Naive thymus-derived CD4-positive, alpha-beta T cell (primary cell): Measurements from ENCODE around the gene VAT1L. TPM values are rescaled to one million over a fixed set of nuclear protein-coding genes. Genes with fewer than 3 reads are reported as not detected.

Experiments used
- ATAC-seq: fragments of 150-1000 bp; cut with Tn5 transposase; 2 replicates; pipeline ENCODE4 v1.10.0; 2021; ENCODE audit warnings: mild to moderate bottlenecking, moderate library complexity
- CTCF ChIA-PET: fragments of 350-600 bp; sonication (Branson Sonifier 250); formaldehyde crosslinking; loops from one replicate; lab custom pipeline; 2021; ENCODE audit warnings: antibody characterized with exemption; lab: Charles Lee
- POLR2A ChIA-PET: fragments of 350-600 bp; sonication (Branson Sonifier 250); formaldehyde crosslinking; loops from one replicate; lab custom pipeline; 2021; ENCODE audit warnings: antibody characterized with exemption, inconsistent platforms; lab: Charles Lee
- DNase-seq, 9 donors: peaks; one replicate each; pipeline versions ENCODE4 v3.0.0 to v3.0.0-alpha.2; 2020 to 2022; ENCODE audit warnings: mixed read lengths in 1 of 9
- H3K27ac ChIP-seq: one replicate; pipeline ENCODE4 v1.7.0; 2013; ENCODE audit warnings: mild to moderate bottlenecking, low read depth, low read length, moderate library complexity
- H3K27me3 ChIP-seq, 2 donors: one replicate each; pipeline ENCODE4 v1.7.0; 2013; ENCODE audit warnings: low read length in 2 of 2, mild to moderate bottlenecking in 2 of 2, moderate library complexity in 2 of 2; ENCODE audit not compliant: control insufficient read depth in 2 of 2, insufficient read depth in 2 of 2
- H3K36me3 ChIP-seq, 3 experiments: 1 replicate in 2 of 3; 2 replicates in 1 of 3; pipeline ENCODE4 v1.7.0; 2013; ENCODE audit warnings: low read length in 3 of 3, mild to moderate bottlenecking in 3 of 3, moderate library complexity in 1 of 3; ENCODE audit not compliant: insufficient read depth in 3 of 3, control insufficient read depth in 2 of 3
- H3K4me1 ChIP-seq, 2 donors: one replicate each; pipeline ENCODE4 v1.7.0; 2013; ENCODE audit warnings: low read length in 2 of 2, mild to moderate bottlenecking in 2 of 2, moderate library complexity in 1 of 2; ENCODE audit not compliant: control insufficient read depth in 2 of 2, insufficient read depth in 2 of 2
- H3K4me3 ChIP-seq: 2 replicates; pipeline ENCODE4 v1.7.0; 2013; ENCODE audit warnings: mild to moderate bottlenecking, low read length
- H3K9me3 ChIP-seq, 3 experiments: 1 replicate in 2 of 3; 2 replicates in 1 of 3; pipeline ENCODE4 v1.7.0; 2013; ENCODE audit warnings: low read length in 3 of 3; ENCODE audit not compliant: control insufficient read depth in 2 of 3
- H3K27ac Mint-ChIP-seq, 9 donors: one replicate each; pipeline ENCODE4 v1.8.0; 2020 to 2022; ENCODE audit warnings: mixed read lengths in 9 of 9, mild to moderate bottlenecking in 8 of 9, moderate library complexity in 5 of 9, inconsistent platforms in 2 of 9
- H3K27me3 Mint-ChIP-seq, 5 donors: one replicate each; pipeline ENCODE4 v1.8.0; 2021 to 2022; ENCODE audit warnings: mixed read lengths in 5 of 5, mild to moderate bottlenecking in 1 of 5
- H3K36me3 Mint-ChIP-seq, 5 donors: one replicate each; pipeline ENCODE4 v1.8.0; 2020 to 2022; ENCODE audit warnings: mixed read lengths in 5 of 5, mild to moderate bottlenecking in 3 of 5, inconsistent platforms in 1 of 5
- H3K4me1 Mint-ChIP-seq, 7 donors: one replicate each; pipeline ENCODE4 v1.8.0; 2020 to 2022; ENCODE audit warnings: mixed read lengths in 7 of 7, mild to moderate bottlenecking in 3 of 7, inconsistent platforms in 1 of 7
- H3K4me3 Mint-ChIP-seq, 10 donors: one replicate each; pipeline ENCODE4 v1.8.0; 2020 to 2022; ENCODE audit warnings: mild to moderate bottlenecking in 10 of 10, mixed read lengths in 10 of 10, moderate library complexity in 6 of 10, inconsistent platforms in 2 of 10
- H3K9me3 Mint-ChIP-seq, 11 donors: one replicate each; pipeline ENCODE4 v1.8.0; 2020 to 2022; ENCODE audit warnings: mixed read lengths in 11 of 11, mild to moderate bottlenecking in 4 of 11, inconsistent platforms in 1 of 11, moderate library complexity in 1 of 11
- intact Hi-C, 2 donors: fragments of 100-400 bp; cut with micrococcal nuclease; formaldehyde crosslinking; loops; one replicate each; pipeline ENCODE4 v1.15.1; 2023
- polyA plus RNA-seq, 2 donors: library from polyadenylated mRNA; unstranded; fragments of 300-500 nt; fragmentation: Illumina TruSeq; gene quantifications; one replicate each; pipeline ENCODE4 v1.2.3, GENCODE V29; 2021
- total RNA-seq, 6 experiments: library from RNA in 5 of 6; stranded (reverse) in 5 of 6; gene quantifications; 1 replicate in 5 of 6; 2 replicates in 1 of 6; pipeline ENCODE4 v1.2.3 and lab custom pipeline; 2021 to 2026

Gene VAT1L
- total and polyA plus RNA-seq, 7 experiments from 2014 or later: not detected

GRCh38 chr16:77823067-77823466 is 34.7 kb downstream of the VAT1L start:
- H3K27ac ChIP-seq: no peak overlapping the region
- peaks cover 0 to 2% (median 0%) of the 10 kb centered on the region in 11 donors for H3K9me3 Mint-ChIP-seq
- ChIA-PET CTCF (no interaction called here), POLR2A (no interaction called here)
- H3K4me3 Mint-ChIP-seq: no peak overlapping the region
- no peaks in the 10 kb centered on the region for H3K27me3 ChIP-seq
- no peak overlapping the region for H3K4me3 ChIP-seq
- no peaks in the 10 kb centered on the region for H3K4me1 ChIP-seq
- no peaks in the 10 kb centered on the region for H3K9me3 ChIP-seq
- DNase-seq (no peak), ATAC-seq (no peak)
- H3K4me1 Mint-ChIP-seq: no peaks in the 10 kb centered on the region
- intact Hi-C loops: no loop called here
- no peaks in the 10 kb centered on the region for H3K36me3 ChIP-seq
- no peaks in the 10 kb centered on the region for H3K36me3 Mint-ChIP-seq
- peaks cover 3 to 31% (median 19%) of the 10 kb centered on the region in 5 donors for H3K27me3 Mint-ChIP-seq
- H3K27ac Mint-ChIP-seq: no peak overlapping the region

DNA sequence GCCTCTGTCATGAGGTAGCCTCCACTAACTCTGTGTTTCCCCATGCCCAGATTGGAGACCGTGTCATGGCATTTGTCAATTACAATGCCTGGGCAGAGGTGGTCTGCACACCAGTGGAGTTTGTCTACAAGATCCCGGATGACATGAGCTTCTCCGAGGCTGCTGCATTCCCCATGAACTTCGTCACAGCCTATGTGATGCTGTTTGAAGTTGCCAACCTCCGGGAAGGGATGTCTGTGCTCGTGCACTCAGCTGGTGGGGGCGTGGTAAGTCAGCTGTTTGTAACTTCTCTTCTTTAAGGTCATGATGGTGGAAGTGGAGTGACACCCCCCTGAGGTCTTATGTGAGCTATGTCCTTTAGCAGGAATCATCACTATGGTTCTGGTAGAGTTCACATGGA is 36.8 kb downstream of the VAT1L start:
- Mint-ChIP-seq H3K27me3 (peaks cover 3 to 26% (median 12%) of the 10 kb centered on the region in 5 donors), H3K4me3 (no peak overlapping the region), H3K27ac (no peak overlapping the region), H3K4me1 (no peaks in the 10 kb centered on the region), H3K36me3 (no peaks in the 10 kb centered on the region), H3K9me3 (peaks cover 0 to 2% (median 0%) of the 10 kb centered on the region in 11 donors)
- no peak for ATAC-seq
- Histone ChIP-seq H3K4me3 (no peak overlapping the region), H3K9me3 (no peaks in the 10 kb centered on the region), H3K36me3 (no peaks in the 10 kb centered on the region), H3K4me1 (no peaks in the 10 kb centered on the region), H3K27me3 (no peaks in the 10 kb centered on the region), H3K27ac (no peak overlapping the region)
- CTCF ChIA-PET: no interaction called here
- intact Hi-C loops: no loop called here
- DNase-seq: no peak
- POLR2A ChIA-PET: no interaction called here

DNA sequence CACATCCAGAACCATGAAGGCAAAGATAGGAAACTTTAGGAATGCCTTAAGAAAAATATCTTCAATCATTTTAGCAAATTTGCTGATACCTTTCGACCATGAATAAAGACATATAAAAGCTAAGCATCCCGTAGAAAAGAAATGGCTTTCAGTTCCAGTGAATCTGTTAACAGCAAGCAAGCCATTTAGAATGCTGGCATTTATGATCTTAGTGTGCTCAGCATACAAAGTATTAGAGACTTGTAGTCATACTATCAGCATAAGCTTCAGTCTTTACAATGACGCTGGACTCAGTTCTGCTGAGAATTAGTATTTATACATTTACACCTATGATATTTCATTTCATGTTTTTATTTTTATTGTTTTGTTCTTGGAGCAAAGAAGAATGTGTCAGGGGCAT is 38.7 kb downstream of the VAT1L start:
- DNase-seq (no peak), ATAC-seq (no peak)
- intact Hi-C loops: no loop called here
- ChIA-PET POLR2A (no interaction called here), CTCF (no interaction called here)
- H3K27ac Mint-ChIP-seq: no peak overlapping the region
- no peaks in the 10 kb centered on the region for H3K36me3 ChIP-seq
- peaks cover 0 to 16% (median 6%) of the 10 kb centered on the region in 5 donors for H3K27me3 Mint-ChIP-seq
- H3K4me1 Mint-ChIP-seq: no peaks in the 10 kb centered on the region
- H3K9me3 ChIP-seq: no peaks in the 10 kb centered on the region
- peaks cover 0 to 2% (median 0%) of the 10 kb centered on the region in 11 donors for H3K9me3 Mint-ChIP-seq
- H3K4me1 ChIP-seq: no peaks in the 10 kb centered on the region
- no peak overlapping the region for H3K27ac ChIP-seq
- H3K4me3 Mint-ChIP-seq: no peak overlapping the region
- no peak overlapping the region for H3K4me3 ChIP-seq
- no peaks in the 10 kb centered on the region for H3K36me3 Mint-ChIP-seq
- H3K27me3 ChIP-seq: no peaks in the 10 kb centered on the region

- H3K36me3 Mint-ChIP-seq: no peaks in the 10 kb centered on the region
- H3K9me3 Mint-ChIP-seq: peaks cover 0 to 1% (median 0%) of the 10 kb centered on the region in 11 donors
- H3K4me1 ChIP-seq: no peaks in the 10 kb centered on the region
- POLR2A ChIA-PET: no interaction called here
- intact Hi-C loops: no loop called here
- H3K27ac Mint-ChIP-seq: no peak overlapping the region
- ATAC-seq: no peak
- DNase-seq: no peak
- no peak overlapping the region for H3K4me3 ChIP-seq
- CTCF ChIA-PET: no interaction called here
- H3K9me3 ChIP-seq: no peaks in the 10 kb centered on the region
- H3K27me3 Mint-ChIP-seq: peaks cover 0 to 18% (median 9%) of the 10 kb centered on the region in 5 donors
- no peak overlapping the region for H3K4me3 Mint-ChIP-seq
- H3K36me3 ChIP-seq: no peaks in the 10 kb centered on the region
- H3K27me3 ChIP-seq: no peaks in the 10 kb centered on the region
- H3K4me1 Mint-ChIP-seq: peaks cover 0 to 3% (median 0%) of the 10 kb centered on the region in 7 donors
- H3K27ac ChIP-seq: no peak overlapping the region
Observed at GRCh38 chr16:77833921-77834634, 45.7 kb downstream of the VAT1L start.

- peaks cover 0 to 3% (median 0%) of the 10 kb centered on the region in 11 donors for H3K9me3 Mint-ChIP-seq
- H3K9me3 ChIP-seq: no peaks in the 10 kb centered on the region
Observed at GRCh38 chr16:77834635-77835540, 46.5 kb downstream of the VAT1L start.

GRCh38 chr16:77836801-77837200 is 48.4 kb downstream of the VAT1L start:
- Mint-ChIP-seq H3K36me3 (no peaks in the 10 kb centered on the region), H3K27ac (no peak overlapping the region), H3K9me3 (peaks cover 0 to 2% (median 0%) of the 10 kb centered on the region in 11 donors), H3K27me3 (peaks cover 0 to 28% (median 17%) of the 10 kb centered on the region in 5 donors), H3K4me1 (peaks cover 0 to 3% (median 0%) of the 10 kb centered on the region in 7 donors), H3K4me3 (no peak overlapping the region)
- ATAC-seq (no peak), DNase-seq (no peak)
- intact Hi-C loops: no loop called here
- CTCF ChIA-PET: no interaction called here
- POLR2A ChIA-PET: no interaction called here
- Histone ChIP-seq H3K27me3 (no peaks in the 10 kb centered on the region), H3K36me3 (no peaks in the 10 kb centered on the region), H3K27ac (no peak overlapping the region), H3K9me3 (no peaks in the 10 kb centered on the region), H3K4me1 (no peaks in the 10 kb centered on the region), H3K4me3 (no peak overlapping the region)

More at GRCh38 chr16:77834635-77835540, 46.5 kb downstream of the VAT1L start:
- H3K27me3 Mint-ChIP-seq: peaks cover 0 to 22% (median 14%) of the 10 kb centered on the region in 5 donors
- no peaks in the 10 kb centered on the region for H3K27me3 ChIP-seq
- ATAC-seq (no peak), DNase-seq (no peak)
- POLR2A ChIA-PET: no interaction called here
- CTCF ChIA-PET: no interaction called here
- no peak overlapping the region for H3K27ac Mint-ChIP-seq
- no peaks in the 10 kb centered on the region for H3K36me3 Mint-ChIP-seq
- peaks cover 0 to 3% (median 0%) of the 10 kb centered on the region in 7 donors for H3K4me1 Mint-ChIP-seq
- intact Hi-C loops: no loop called here
- no peaks in the 10 kb centered on the region for H3K36me3 ChIP-seq
- no peak overlapping the region for H3K27ac ChIP-seq
- H3K4me3 Mint-ChIP-seq: no peak overlapping the region
- no peak overlapping the region for H3K4me3 ChIP-seq
- H3K4me1 ChIP-seq: no peaks in the 10 kb centered on the region
